ENCODE data around the gene DYNC2I2. TPM values are rescaled to one million over a fixed set of nuclear protein-coding genes. Genes with fewer than 3 reads are reported as not detected.

Gene DYNC2I2
- total and polyA plus RNA-seq, 10 of the 15 experiments (the other 5 are each of a cell fraction or from before 2014, with no cell fraction given): 0.89 to 118 (median 47.9) TPM

- Histone ChIP-seq H3K27me3 (replicated peaks in 1 of 2; ENCODE audit: control insufficient read depth in 2 of 2, insufficient read depth in 2 of 2, low read length in 1 of 2) (no peaks in the 10 kb centered on the region), H2AFZ (ENCODE audit: control insufficient read depth, low read depth, low read length) (no peak overlapping the region), H3K9me3 (replicated peaks; ENCODE audit: control insufficient read depth, insufficient read depth, low read length) (no peaks in the 10 kb centered on the region), H3K27ac (ENCODE audit: control insufficient read depth, insufficient read depth) (no peak overlapping the region), H3K79me2 (ENCODE audit: control insufficient read depth, insufficient read depth, low read length) (no peaks in the 10 kb centered on the region; the same call in 1 of the 2 replicates), H4K20me1 (ENCODE audit: control insufficient read depth, insufficient read depth) (no peaks in the 10 kb centered on the region), H3K4me1 (ENCODE audit: control insufficient read depth, insufficient read depth, low read length) (no peaks in the 10 kb centered on the region), H3K36me3 (ENCODE audit: control insufficient read depth in 2 of 2, insufficient read depth in 2 of 2, low read length in 1 of 2) (no peaks in the 10 kb centered on the region), H3K4me2 (ENCODE audit: control insufficient read depth, insufficient read depth) (no peak overlapping the region), H3K4me3 (no peak overlapping the region), H3K9ac (ENCODE audit: control insufficient read depth, insufficient read depth, low read length) (no peak overlapping the region)
- 100% methylated on average over 5 of the region's 5 CpGs for WGBS (ENCODE audit: insufficient coverage, insufficient replicate concordance, low lambda C conversion rate, missing lambda C conversion rate)
- ChIA-PET CTCF (no interaction called here), POLR2A (interaction anchor here (0.6 to 1.0 kb wide), 2 partner anchors 8 to 34 kb away, joined by 4 to 5 read pairs; no protein-coding TSS in a partner anchor), RAD21 (ENCODE audit: unreplicated experiment) (interaction anchor here (0.6 to 0.7 kb wide), 2 partner anchors 17 to 376 kb away, joined by 3 read pairs; partner anchors contain the start of gene SH3GLB2), SMC1A (ENCODE audit: uncharacterized antibody, unreplicated experiment) (no interaction called here)
- in situ Hi-C loops (cut with MboI): no loop called here
- BruUV-seq (replicated peaks): no TSS peak
- TF ChIP-seq HDAC6 (IDR thresholded peaks at IDR 0.05; ENCODE audit: unreplicated experiment): no peak
- no peak for TF ChIP-seq FOXK2 (IDR thresholded peaks at IDR 0.05)
- no peak for TF ChIP-seq RB1 (IDR thresholded peaks at IDR 0.05; ENCODE audit: borderline replicate concordance)
- TF ChIP-seq ZNF384 (IDR thresholded peaks at IDR 0.05; ENCODE audit: borderline replicate concordance, low read depth, low read length): no peak
- no peak for TF ChIP-seq MTA2 (IDR thresholded peaks at IDR 0.05; ENCODE audit: low read depth)
- no peak for TF ChIP-seq E4F1 (IDR thresholded peaks at IDR 0.05; ENCODE audit: borderline replicate concordance, partially characterized antibody)
- no peak for TF ChIP-seq CEBPB (IDR thresholded peaks at IDR 0.05; ENCODE audit: borderline replicate concordance in 1 of 2, low read depth in 2 of 2, low read length in 2 of 2)
- no peak for ATAC-seq
- DNase-seq (ENCODE audit: low read depth, low spot score): no peak
- FAIRE-seq: no peak
- intact Hi-C loops (cut with micrococcal nuclease; ENCODE audit: unreplicated experiment): loop anchor here (10.0 kb wide), 1 partner anchor 123 kb away; the partner anchor contains the start of gene ZER1
Measured at GRCh38 chr9:128651798-128652197, 4.8 kb downstream of the DYNC2I2 start.

All from GM12878 (cell line).